Neural cell (in vitro differentiated cells): ENCODE data around the gene GLRX5.

Experiments used
- EZH2 ChIP-seq: fragments of 200-600, 300-800 bp; shearing (Covaris generic), sonication (generic); IDR thresholded peaks from 2 replicates; pipeline ENCODE4 v1.6.1; 2014; ENCODE audit warnings: antibody characterized with exemption, low read length, borderline replicate concordance, mild to moderate bottlenecking; ENCODE audit not compliant: insufficient read depth, poor library complexity, severe bottlenecking
- POLR2AphosphoS5 ChIP-seq: IDR thresholded peaks from 2 replicates; pipeline ENCODE4 v1.6.1; 2012
- RAD21 ChIP-seq: fragments of 450-650 bp; conservative IDR thresholded peaks from 2 replicates; pipeline ENCODE4 v1.6.1; 2014; ENCODE audit warnings: antibody characterized with exemption, mild to moderate bottlenecking, moderate library complexity
- TF ChIP-seq, protein P1 (sequence below): fragments of 450-650 bp; IDR thresholded peaks from 2 replicates; pipeline ENCODE4 v1.5.1; 2014; ENCODE audit warnings: antibody characterized with exemption, mild to moderate bottlenecking, moderate library complexity; ENCODE audit not compliant: poor library complexity, severe bottlenecking
- TF ChIP-seq, protein P2 (sequence below): IDR thresholded peaks from 2 replicates; pipeline ENCODE4 v1.6.1; 2012; ENCODE audit warnings: borderline replicate concordance

DNA sequence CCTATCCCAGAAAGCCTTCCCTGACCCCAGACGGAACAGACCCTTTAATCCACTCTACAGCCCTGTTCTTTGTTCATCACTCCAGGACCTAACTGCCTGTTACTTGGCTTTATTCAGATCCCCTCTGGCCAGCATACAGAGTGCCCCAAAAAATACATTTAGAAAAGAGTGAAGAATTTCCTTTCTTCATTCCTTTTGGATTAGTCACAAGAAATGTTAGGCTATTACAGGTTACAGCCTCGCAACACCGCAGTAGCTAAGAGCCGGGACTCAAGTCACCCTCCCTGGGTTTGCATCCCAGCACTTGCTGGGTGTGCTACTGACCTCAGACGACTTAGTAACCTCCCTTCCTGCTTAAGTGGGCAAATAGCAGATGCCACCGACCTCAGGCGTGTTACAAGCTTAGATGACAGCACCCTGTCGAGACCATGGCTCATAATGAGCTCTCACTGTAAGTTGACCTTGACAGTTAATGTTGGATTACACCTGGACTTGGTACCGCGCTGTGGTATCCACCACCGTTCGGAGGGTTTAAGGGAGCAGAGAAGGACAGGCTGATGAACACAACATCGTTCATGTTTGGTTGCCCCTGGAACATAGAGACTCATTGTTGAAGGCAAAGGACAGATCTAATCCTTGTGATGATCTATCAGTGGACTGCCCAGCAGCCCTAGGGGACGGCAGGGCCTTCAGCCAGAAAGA is 12.9 kb downstream of the GLRX5 start:
- TF ChIP-seq, protein P1, sequence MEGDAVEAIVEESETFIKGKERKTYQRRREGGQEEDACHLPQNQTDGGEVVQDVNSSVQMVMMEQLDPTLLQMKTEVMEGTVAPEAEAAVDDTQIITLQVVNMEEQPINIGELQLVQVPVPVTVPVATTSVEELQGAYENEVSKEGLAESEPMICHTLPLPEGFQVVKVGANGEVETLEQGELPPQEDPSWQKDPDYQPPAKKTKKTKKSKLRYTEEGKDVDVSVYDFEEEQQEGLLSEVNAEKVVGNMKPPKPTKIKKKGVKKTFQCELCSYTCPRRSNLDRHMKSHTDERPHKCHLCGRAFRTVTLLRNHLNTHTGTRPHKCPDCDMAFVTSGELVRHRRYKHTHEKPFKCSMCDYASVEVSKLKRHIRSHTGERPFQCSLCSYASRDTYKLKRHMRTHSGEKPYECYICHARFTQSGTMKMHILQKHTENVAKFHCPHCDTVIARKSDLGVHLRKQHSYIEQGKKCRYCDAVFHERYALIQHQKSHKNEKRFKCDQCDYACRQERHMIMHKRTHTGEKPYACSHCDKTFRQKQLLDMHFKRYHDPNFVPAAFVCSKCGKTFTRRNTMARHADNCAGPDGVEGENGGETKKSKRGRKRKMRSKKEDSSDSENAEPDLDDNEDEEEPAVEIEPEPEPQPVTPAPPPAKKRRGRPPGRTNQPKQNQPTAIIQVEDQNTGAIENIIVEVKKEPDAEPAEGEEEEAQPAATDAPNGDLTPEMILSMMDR = no peak
- TF ChIP-seq, protein P2, sequence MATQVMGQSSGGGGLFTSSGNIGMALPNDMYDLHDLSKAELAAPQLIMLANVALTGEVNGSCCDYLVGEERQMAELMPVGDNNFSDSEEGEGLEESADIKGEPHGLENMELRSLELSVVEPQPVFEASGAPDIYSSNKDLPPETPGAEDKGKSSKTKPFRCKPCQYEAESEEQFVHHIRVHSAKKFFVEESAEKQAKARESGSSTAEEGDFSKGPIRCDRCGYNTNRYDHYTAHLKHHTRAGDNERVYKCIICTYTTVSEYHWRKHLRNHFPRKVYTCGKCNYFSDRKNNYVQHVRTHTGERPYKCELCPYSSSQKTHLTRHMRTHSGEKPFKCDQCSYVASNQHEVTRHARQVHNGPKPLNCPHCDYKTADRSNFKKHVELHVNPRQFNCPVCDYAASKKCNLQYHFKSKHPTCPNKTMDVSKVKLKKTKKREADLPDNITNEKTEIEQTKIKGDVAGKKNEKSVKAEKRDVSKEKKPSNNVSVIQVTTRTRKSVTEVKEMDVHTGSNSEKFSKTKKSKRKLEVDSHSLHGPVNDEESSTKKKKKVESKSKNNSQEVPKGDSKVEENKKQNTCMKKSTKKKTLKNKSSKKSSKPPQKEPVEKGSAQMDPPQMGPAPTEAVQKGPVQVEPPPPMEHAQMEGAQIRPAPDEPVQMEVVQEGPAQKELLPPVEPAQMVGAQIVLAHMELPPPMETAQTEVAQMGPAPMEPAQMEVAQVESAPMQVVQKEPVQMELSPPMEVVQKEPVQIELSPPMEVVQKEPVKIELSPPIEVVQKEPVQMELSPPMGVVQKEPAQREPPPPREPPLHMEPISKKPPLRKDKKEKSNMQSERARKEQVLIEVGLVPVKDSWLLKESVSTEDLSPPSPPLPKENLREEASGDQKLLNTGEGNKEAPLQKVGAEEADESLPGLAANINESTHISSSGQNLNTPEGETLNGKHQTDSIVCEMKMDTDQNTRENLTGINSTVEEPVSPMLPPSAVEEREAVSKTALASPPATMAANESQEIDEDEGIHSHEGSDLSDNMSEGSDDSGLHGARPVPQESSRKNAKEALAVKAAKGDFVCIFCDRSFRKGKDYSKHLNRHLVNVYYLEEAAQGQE = no peak
- TF ChIP-seq RAD21 = no peak
- no peak for TF ChIP-seq POLR2AphosphoS5
- TF ChIP-seq EZH2 = no peak
